ENCODE data around the gene ADAMTS2. TPM values are rescaled to one million over a fixed set of nuclear protein-coding genes. Genes with fewer than 3 reads are reported as not detected.

Gene ADAMTS2
- total RNA-seq, 1 donor from 2014 or later: not detected

GRCh38 chr5:179190851-179191505 is 154.3 kb downstream of the ADAMTS2 start:
- CTCF ChIA-PET: no interaction called here
- Mint-ChIP-seq H3K9me3 (no peaks in the 10 kb centered on the region), H3K36me3 (ENCODE audit: low read depth) (no peaks in the 10 kb centered on the region), H3K4me1 (no peaks in the 10 kb centered on the region), H3K27me3 (no peaks in the 10 kb centered on the region), H3K27ac (no peak overlapping the region), H3K4me3 (no peak overlapping the region)
- POLR2A ChIA-PET: no interaction called here
- DNase-seq (no peak), ATAC-seq (ENCODE audit: low read depth) (no peak)
- TF ChIP-seq CTCF (IDR thresholded peaks at IDR 0.05): no peak
- intact Hi-C loops (cut with micrococcal nuclease): no loop called here

- TF ChIP-seq CTCF (IDR thresholded peaks at IDR 0.05): no peak
- DNase-seq: no peak
- intact Hi-C loops (cut with micrococcal nuclease): no loop called here
- H3K4me3 Mint-ChIP-seq: no peak overlapping the region
- no peak overlapping the region for H3K27ac Mint-ChIP-seq
- H3K36me3 Mint-ChIP-seq (ENCODE audit: low read depth): no peaks in the 10 kb centered on the region
- H3K27me3 Mint-ChIP-seq: peaks cover 4% of the 10 kb centered on the region
- CTCF ChIA-PET: no interaction called here
- POLR2A ChIA-PET: no interaction called here
- ATAC-seq (ENCODE audit: low read depth): no peak
- no peaks in the 10 kb centered on the region for H3K9me3 Mint-ChIP-seq
- H3K4me1 Mint-ChIP-seq: no peaks in the 10 kb centered on the region
Observed at GRCh38 chr5:179188636-179189035, 156.6 kb downstream of the ADAMTS2 start.

GRCh38 chr5:179187681-179188575 is 157.3 kb downstream of the ADAMTS2 start:
- Mint-ChIP-seq H3K36me3 (ENCODE audit: low read depth) (no peaks in the 10 kb centered on the region), H3K9me3 (no peaks in the 10 kb centered on the region), H3K4me3 (no peak overlapping the region), H3K27ac (no peak overlapping the region), H3K27me3 (peaks cover 4% of the 10 kb centered on the region), H3K4me1 (no peaks in the 10 kb centered on the region)
- DNase-seq (no peak), ATAC-seq (ENCODE audit: low read depth) (no peak)
- intact Hi-C loops (cut with micrococcal nuclease): no loop called here
- no peak for TF ChIP-seq CTCF (IDR thresholded peaks at IDR 0.05)
- ChIA-PET CTCF (no interaction called here), POLR2A (no interaction called here)

GRCh38 chr5:179187229-179187678 is 158.0 kb downstream of the ADAMTS2 start:
- no peaks in the 10 kb centered on the region for H3K9me3 Mint-ChIP-seq
- no peak for DNase-seq
- no peaks in the 10 kb centered on the region for H3K4me1 Mint-ChIP-seq
- peaks cover 4% of the 10 kb centered on the region for H3K27me3 Mint-ChIP-seq
- no peak for ATAC-seq (ENCODE audit: low read depth)
- intact Hi-C loops (cut with micrococcal nuclease): no loop called here
- POLR2A ChIA-PET: no interaction called here
- no peak for TF ChIP-seq CTCF (IDR thresholded peaks at IDR 0.05)
- no peak overlapping the region for H3K4me3 Mint-ChIP-seq
- CTCF ChIA-PET: no interaction called here
- H3K27ac Mint-ChIP-seq: no peak overlapping the region
- H3K36me3 Mint-ChIP-seq (ENCODE audit: low read depth): no peaks in the 10 kb centered on the region

GRCh38 chr5:179186801-179187200 is 158.5 kb downstream of the ADAMTS2 start:
- H3K36me3 Mint-ChIP-seq (ENCODE audit: low read depth): no peaks in the 10 kb centered on the region
- ChIA-PET POLR2A (no interaction called here), CTCF (no interaction called here)
- H3K9me3 Mint-ChIP-seq: no peaks in the 10 kb centered on the region
- DNase-seq: no peak
- no peak overlapping the region for H3K27ac Mint-ChIP-seq
- ATAC-seq (ENCODE audit: low read depth): no peak
- H3K27me3 Mint-ChIP-seq: peaks cover 7% of the 10 kb centered on the region
- intact Hi-C loops (cut with micrococcal nuclease): no loop called here
- no peaks in the 10 kb centered on the region for H3K4me1 Mint-ChIP-seq
- TF ChIP-seq CTCF (IDR thresholded peaks at IDR 0.05): no peak
- H3K4me3 Mint-ChIP-seq: no peak overlapping the region

All from activated B cell treated with CpG ODN at 0.5 μM for 24 hours (primary cell).